ENCODE measurements around the gene ADAMTS13.

DNA sequence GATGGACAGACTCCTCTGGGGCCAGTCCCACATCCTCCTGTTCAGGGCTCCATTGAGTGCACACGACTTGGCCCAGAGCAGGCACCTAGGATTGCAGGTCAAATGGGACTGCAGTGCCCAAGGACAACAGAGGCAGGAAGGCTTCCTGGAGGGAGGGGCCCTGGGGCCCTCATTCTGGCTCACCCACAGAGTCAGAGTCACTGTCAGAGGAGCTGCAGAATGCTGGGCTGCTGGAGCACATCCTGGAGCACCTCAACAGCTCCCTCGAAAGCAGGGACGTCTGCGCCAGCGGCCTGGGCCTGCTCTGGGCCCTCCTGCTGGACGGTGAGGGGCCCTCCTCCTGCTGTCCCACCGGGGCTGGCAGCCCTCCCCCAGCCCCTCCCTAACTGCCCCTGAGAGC is 19.5 kb upstream of the ADAMTS13 start:
- TF ChIP-seq CTCF (IDR thresholded peaks at IDR 0.05): no peak
- TF ChIP-seq POLR2A (IDR thresholded peaks at IDR 0.05): no peak

Measured in Peyer's patch (tissue), 4 donors.